ENCODE measurements around the gene MUC20.

GRCh38 chr3:195774917-195775316 lies 54.1 kb downstream of the MUC20 start:
- no peak for TF ChIP-seq YY1 (IDR thresholded peaks at IDR 0.05; ENCODE audit: insufficient read depth, insufficient replicate concordance, low read depth, low read length)
- TF ChIP-seq REST (IDR thresholded peaks at IDR 0.05; ENCODE audit: borderline replicate concordance in 1 of 2, low read depth in 1 of 2, low read length in 2 of 2) = no peak
- TF ChIP-seq TCF7L2 (IDR thresholded peaks at IDR 0.05; ENCODE audit: low read depth, low read length) = no peak
- no peak for TF ChIP-seq DPF2 (CRISPR knock-in tag; IDR thresholded peaks at IDR 0.05; ENCODE audit: borderline replicate concordance, low read depth)
- TF ChIP-seq MXI1 (IDR thresholded peaks at IDR 0.05; ENCODE audit: borderline replicate concordance, low read depth, low read length) = no peak
- no peak for TF ChIP-seq ZSCAN20 (CRISPR knock-in tag; IDR thresholded peaks at IDR 0.05; ENCODE audit: borderline replicate concordance)
- TF ChIP-seq FOSL1 (CRISPR knock-in tag; IDR thresholded peaks at IDR 0.05; ENCODE audit: borderline replicate concordance) = no peak
- TF ChIP-seq EP300 (IDR thresholded peaks at IDR 0.05; ENCODE audit: low read depth in 2 of 2, low read length in 2 of 2) = no peak
- TF ChIP-seq EP300 (CRISPR knock-in tag; IDR thresholded peaks at IDR 0.05; ENCODE audit: borderline replicate concordance) = no peak

Data from HepG2 (cell line).